ENCODE measurements around the gene NUP93. TPM values are rescaled to one million over a fixed set of nuclear protein-coding genes. Genes with fewer than 3 reads are reported as not detected.
"Not testable (repeated sequence)": the region's sequence is repeated elsewhere in the genome, so short reads cannot be mapped to it uniquely, and the experiment has no call there.

NUP93 gene
- polyA plus RNA-seq, 2 of the 4 experiments (the other 2 are of a cell fraction) = 87.3 to 91.4 TPM

GRCh38 chr16:56883586-56883985 lies 153.7 kb downstream of the NUP93 start:
- no peak for FAIRE-seq

GRCh38 chr16:56884026-56884582 lies 154.2 kb downstream of the NUP93 start:
- 87% methylated on average over 10 of the region's 14 CpGs for WGBS (ENCODE audit: missing lambda C conversion rate)
- no peak for ATAC-seq
- Histone ChIP-seq H3K4me3 (no peak overlapping the region), H3K27ac (no peak overlapping the region), H3K9me3 (no peaks in the 10 kb centered on the region), H3K4me1 (no peaks in the 10 kb centered on the region), H3K4me2 (no peak overlapping the region)
- DNase-seq (ENCODE audit: low read depth in 1 of 2, low spot score in 1 of 2) = no peak
- ChIA-PET POLR2A (no interaction called here), CTCF (interaction anchor here (1.2 to 1.9 kb wide), 2 partner anchors 17 to 91 kb away, joined by 4 to 10 read pairs; no protein-coding TSS in a partner anchor)
- TF ChIP-seq HOXB5 (CRISPR knock-in tag; IDR thresholded peaks at IDR 0.05) = no peak
- no peak for FAIRE-seq

More at GRCh38 chr16:56883586-56883985, 153.7 kb downstream of the NUP93 start:
- Histone ChIP-seq H3K27ac (no peak overlapping the region), H3K9me3 (no peaks in the 10 kb centered on the region), H3K4me3 (no peak overlapping the region), H3K4me2 (no peak overlapping the region), H3K4me1 (no peaks in the 10 kb centered on the region)
- POLR2A ChIA-PET = no interaction called here
- 57% methylated on average over 1 of the region's 2 CpGs for WGBS (ENCODE audit: missing lambda C conversion rate)
- CTCF ChIA-PET = interaction anchor here (1.2 to 1.9 kb wide), 2 partner anchors 17 to 90 kb away, joined by 4 to 10 read pairs; no protein-coding TSS in a partner anchor
- TF ChIP-seq BHLHE40 (IDR thresholded peaks at IDR 0.05; ENCODE audit: low read depth, low read length) = no peak
- TF ChIP-seq FOXS1 (CRISPR knock-in tag; IDR thresholded peaks at IDR 0.05) = no peak
- no peak for DNase-seq (ENCODE audit: low read depth in 1 of 2, low spot score in 1 of 2)
- no peak; a peak in 1 of 6 replicates for ATAC-seq

GRCh38 chr16:56884929-56885328 lies 155.0 kb downstream of the NUP93 start:
- H3K27ac ChIP-seq; H3K4me2 ChIP-seq; H3K4me3 ChIP-seq; FAIRE-seq; DNase-seq (ENCODE audit: low read depth in 1 of 2, low spot score in 1 of 2); H3K9me3 ChIP-seq; POLR2A ChIA-PET; ATAC-seq; H3K4me1 ChIP-seq: not testable (repeated sequence)
- CTCF ChIA-PET = interaction anchor here (1.2 to 1.9 kb wide), 2 partner anchors 18 kb away, joined by 4 to 10 read pairs; no protein-coding TSS in a partner anchor
- WGBS (ENCODE audit: missing lambda C conversion rate) = 86% methylated on average over 13 of the region's 13 CpGs

GRCh38 chr16:56885446-56886162 lies 155.7 kb downstream of the NUP93 start:
- H3K4me1 ChIP-seq = no peaks in the 10 kb centered on the region
- CTCF ChIA-PET = interaction anchor here (1.2 kb wide), 1 partner anchor 18 kb away, joined by 4 read pairs; no protein-coding TSS in a partner anchor
- ATAC-seq = no peak
- DNase-seq (ENCODE audit: low read depth in 1 of 2, low spot score in 1 of 2) = no peak
- H3K4me3 ChIP-seq = no peak overlapping the region
- no peak for FAIRE-seq
- H3K27ac ChIP-seq = no peak overlapping the region
- TF ChIP-seq ZFP36 (IDR thresholded peaks at IDR 0.05; ENCODE audit: borderline replicate concordance, partially characterized antibody) = peak; percentile 37
- no peak for TF ChIP-seq ESRRA (IDR thresholded peaks at IDR 0.05; ENCODE audit: borderline replicate concordance, low read length)
- H3K4me2 ChIP-seq = no peak overlapping the region
- no peaks in the 10 kb centered on the region for H3K9me3 ChIP-seq
- 53% methylated on average over 9 of the region's 9 CpGs for whole genome bisulfite sequencing (ENCODE audit: missing lambda C conversion rate)
- POLR2A ChIA-PET = no interaction called here

- Histone ChIP-seq H3K27ac (no peak overlapping the region), H3K4me2 (no peak overlapping the region), H3K4me1 (no peaks in the 10 kb centered on the region), H3K9me3 (no peaks in the 10 kb centered on the region), H3K4me3 (no peak overlapping the region)
- ChIA-PET CTCF (interaction anchor here (1.2 kb wide), 1 partner anchor 19 kb away, joined by 4 read pairs; no protein-coding TSS in a partner anchor), POLR2A (no interaction called here)
- DNase-seq (ENCODE audit: low read depth in 1 of 2, low spot score in 1 of 2) = no peak
- TF ChIP-seq HOXA7 (CRISPR knock-in tag; IDR thresholded peaks at IDR 0.05) = no peak
- no peak for TF ChIP-seq NPAS2 (CRISPR knock-in tag; IDR thresholded peaks at IDR 0.05; ENCODE audit: borderline replicate concordance)
- no peak for TF ChIP-seq RCOR1 (IDR thresholded peaks at IDR 0.05; ENCODE audit: low read depth, low read length)
- no peak for TF ChIP-seq BHLHE40 (IDR thresholded peaks at IDR 0.05; ENCODE audit: low read depth, low read length)
- no peak for TF ChIP-seq KDM1A (IDR thresholded peaks at IDR 0.05; ENCODE audit: low read depth)
- no peak for TF ChIP-seq GATA3 (IDR thresholded peaks at IDR 0.05; ENCODE audit: borderline replicate concordance)
- TF ChIP-seq USF2 (IDR thresholded peaks at IDR 0.05) = no peak
- no peak for TF ChIP-seq REST (IDR thresholded peaks at IDR 0.05)
- TF ChIP-seq MAFK (IDR thresholded peaks at IDR 0.05; ENCODE audit: partially characterized antibody) = no peak
- TF ChIP-seq BCL3 (IDR thresholded peaks at IDR 0.05) = no peak
- no peak for TF ChIP-seq POLR2AphosphoS2 (conservative IDR thresholded peaks at IDR 0.05; ENCODE audit: low read length)
- TF ChIP-seq E2F6 (IDR thresholded peaks at IDR 0.05; ENCODE audit: borderline replicate concordance, low read depth) = no peak
- no peak for TF ChIP-seq ZSCAN20 (CRISPR knock-in tag; IDR thresholded peaks at IDR 0.05)
- no peak for TF ChIP-seq NR3C1 (IDR thresholded peaks at IDR 0.05)
- no peak for TF ChIP-seq SREBF2 (IDR thresholded peaks at IDR 0.05)
- TF ChIP-seq JUNB (IDR thresholded peaks at IDR 0.05) = no peak
- no peak for FAIRE-seq
- 75% methylated on average over 12 of the region's 12 CpGs for WGBS (ENCODE audit: missing lambda C conversion rate)
- ATAC-seq = no peak
Measured at GRCh38 chr16:56886296-56886695, 156.4 kb downstream of the NUP93 start.
